ENCODE data around the gene UBE2C.
"Not testable (repeated sequence)": the region's sequence is repeated elsewhere in the genome, so short reads cannot be mapped to it uniquely, and the experiment has no call there.

Gene UBE2C

GRCh38 chr20:45798935-45799642 is 13.4 kb upstream of the UBE2C start:
- peak; percentile 49 for DNase-seq

GRCh38 chr20:45801851-45802250 is 10.6 kb upstream of the UBE2C start:
- DNase-seq = no peak

- DNase-seq = no peak
These were observed 2.1 kb upstream of the UBE2C start for GRCh38 chr20:45810191-45810970.

GRCh38 chr20:45813006-45813340 is 529 bp downstream of the UBE2C start:
- no peak for DNase-seq

- no peak for DNase-seq
These were observed 1.0 kb downstream of the UBE2C start for GRCh38 chr20:45813489-45813888.

GRCh38 chr20:45814314-45814713 is 1.9 kb downstream of the UBE2C start:
- no peak for DNase-seq

GRCh38 chr20:45816951-45817350 is 4.5 kb downstream of the UBE2C start:
- DNase-seq = no peak

GRCh38 chr20:45817376-45818194 is 5.1 kb downstream of the UBE2C start:
- no peak for DNase-seq

- no peak for DNase-seq
These were observed 5.8 kb downstream of the UBE2C start for GRCh38 chr20:45818239-45818638.

GRCh38 chr20:45819466-45819865 is 7.0 kb downstream of the UBE2C start:
- DNase-seq = no peak

- no peak for DNase-seq
These were observed 9.5 kb downstream of the UBE2C start for GRCh38 chr20:45821947-45822346.

- DNase-seq = no peak
These were observed 10.4 kb downstream of the UBE2C start for GRCh38 chr20:45822857-45823256.

GRCh38 chr20:45823949-45824835 is 11.7 kb downstream of the UBE2C start:
- DNase-seq = peak; percentile 27

- no peak for DNase-seq
These were observed 14.1 kb downstream of the UBE2C start for GRCh38 chr20:45826381-45827019.

GRCh38 chr20:45827030-45827652 is 14.7 kb downstream of the UBE2C start, which contains the start of gene TNNC2:
TSS of gene TNNC2 (minus strand) at chr20:45827312. CDS start at chr20:45827248, 64 bp downstream.
- DNase-seq = no peak

GRCh38 chr20:45827712-45828111 is 15.3 kb downstream of the UBE2C start:
- no peak for DNase-seq

- DNase-seq = no peak
These were observed 16.1 kb downstream of the UBE2C start for GRCh38 chr20:45828589-45828988.

- not testable (repeated sequence) for DNase-seq
These were observed 17.2 kb downstream of the UBE2C start for GRCh38 chr20:45829673-45830106.

GRCh38 chr20:45832619-45833018 is 20.2 kb downstream of the UBE2C start:
- no peak for DNase-seq

- DNase-seq = peak; percentile 10
These were observed 20.8 kb downstream of the UBE2C start, which contains the start of gene SNX21 for GRCh38 chr20:45833030-45833882. TSS of gene SNX21 (plus strand) at chr20:45833799. CDS start at chr20:45833920, 121 bp downstream.

All from activated effector memory CD4-positive, alpha-beta T cell treated with Interleukin-2 at 50 U/mL for 16 hours (primary cell).